Measurements from ENCODE around the gene DHRS13. TPM values are rescaled to one million over a fixed set of nuclear protein-coding genes. Genes with fewer than 3 reads are reported as not detected.

Gene DHRS13
- total and polyA plus RNA-seq, 10 of the 15 experiments (the other 5 are each of a cell fraction or from before 2014, with no cell fraction given), result 0.18 to 55.2 (median 31.3) TPM; not detected in 1

GRCh38 chr17:28949185-28950016 is 46.5 kb upstream of the DHRS13 start (continued):
- TF ChIP-seq E4F1 (IDR thresholded peaks at IDR 0.05; ENCODE audit: borderline replicate concordance, partially characterized antibody) (no peak), DPF2 (IDR thresholded peaks at IDR 0.05) (0 out of 2 replicates have a peak, but pooled peaks have one; percentile 20), JUND (IDR thresholded peaks at IDR 0.05; ENCODE audit: low read depth, low read length) (no peak), SKIL (IDR thresholded peaks at IDR 0.05; ENCODE audit: low read depth, poor library complexity, severe bottlenecking) (no peak), MYB (IDR thresholded peaks at IDR 0.05; ENCODE audit: borderline replicate concordance, low read depth, low read length) (no peak), TAF1 (IDR thresholded peaks at IDR 0.05; ENCODE audit: borderline replicate concordance, low read depth, low read length) (0 out of 2 replicates have a peak, but pooled peaks have one; percentile 18), IKZF1 (conservative IDR thresholded peaks at IDR 0.05) (0 out of 2 replicates have a peak, but pooled peaks have one; percentile 42), PRDM15 (CRISPR knock-in tag; IDR thresholded peaks at IDR 0.05) (no peak), ATF2 (IDR thresholded peaks at IDR 0.05; ENCODE audit: low read length) (no peak), FOXM1 (IDR thresholded peaks at IDR 0.05; ENCODE audit: low read depth, low read length) (no peak), POLR2AphosphoS5 (IDR thresholded peaks at IDR 0.05; ENCODE audit: low read length) (0 out of 2 replicates have a peak, but pooled peaks have one; percentile 45), MTA3 (IDR thresholded peaks at IDR 0.05; ENCODE audit: borderline replicate concordance, low read length) (no peak), TCF3 (IDR thresholded peaks at IDR 0.05; ENCODE audit: borderline replicate concordance, insufficient read depth, low read depth, low read length) (no peak), BHLHE40 (IDR thresholded peaks at IDR 0.05; ENCODE audit: borderline replicate concordance in 1 of 2, low read depth in 2 of 2, low read length in 1 of 2) (peak in 1 of 2 experiments; percentile 26; a peak in 1 of 4 replicates), ESRRA (IDR thresholded peaks at IDR 0.05; ENCODE audit: low read length) (no peak), POU2F2 (IDR thresholded peaks at IDR 0.05; ENCODE audit: borderline replicate concordance, low read depth, low read length) (peak; percentile 95; the same call in 2 of the 3 replicates)

Data from GM12878 (cell line).